ENCODE data around the gene LILRB1.
"Not testable (repeated sequence)": the region's sequence is repeated elsewhere in the genome, so short reads cannot be mapped to it uniquely, and the experiment has no call there.

Gene LILRB1

GRCh38 chr19:54626757-54627156, 3.5 kb upstream of the LILRB1 start:
- DNase-seq, result no peak

GRCh38 chr19:54627912-54628311, 2.4 kb upstream of the LILRB1 start:
- not testable (repeated sequence) for DNase-seq

GRCh38 chr19:54630782-54631181, 498 bp downstream of the LILRB1 start:
- DNase-seq, result no peak

- not testable (repeated sequence) for DNase-seq
Observed at GRCh38 chr19:54631489-54632337, 1.4 kb downstream of the LILRB1 start.

GRCh38 chr19:54632517-54632916, 2.2 kb downstream of the LILRB1 start:
- not testable (repeated sequence) for DNase-seq

GRCh38 chr19:54633401-54633800, 3.1 kb downstream of the LILRB1 start:
- DNase-seq, result no peak

GRCh38 chr19:54636081-54636480, 5.8 kb downstream of the LILRB1 start:
- peak; percentile 17 for DNase-seq

- DNase-seq, result no peak
Observed at GRCh38 chr19:54638683-54639082, 8.4 kb downstream of the LILRB1 start.

GRCh38 chr19:54642953-54643352, 12.7 kb downstream of the LILRB1 start:
- not testable (repeated sequence) for DNase-seq

- DNase-seq, result not testable (repeated sequence)
Observed at GRCh38 chr19:54643583-54643982, 13.3 kb downstream of the LILRB1 start.

GRCh38 chr19:54644056-54644455, 13.8 kb downstream of the LILRB1 start:
- DNase-seq, result no peak

GRCh38 chr19:54646331-54646841, 16.1 kb downstream of the LILRB1 start:
- no peak for DNase-seq

GRCh38 chr19:54648129-54648528, 17.8 kb downstream of the LILRB1 start:
- no peak for DNase-seq

- DNase-seq, result no peak
Observed at GRCh38 chr19:54650108-54650655, 19.9 kb downstream of the LILRB1 start.

GRCh38 chr19:54653181-54653809, 23.0 kb downstream of the LILRB1 start:
- DNase-seq, result no peak

- DNase-seq, result no peak
Observed at GRCh38 chr19:54654447-54655321, 24.4 kb downstream of the LILRB1 start.

GRCh38 chr19:54659300-54659699, 29.0 kb downstream of the LILRB1 start:
- DNase-seq, result no peak

GRCh38 chr19:54660306-54660705, 30.0 kb downstream of the LILRB1 start:
- DNase-seq, result no peak

- DNase-seq, result no peak
Observed at GRCh38 chr19:54660964-54661363, 30.7 kb downstream of the LILRB1 start.

GRCh38 chr19:54661846-54662481, 31.7 kb downstream of the LILRB1 start:
- no peak for DNase-seq

- no peak for DNase-seq
Observed at GRCh38 chr19:54662730-54663129, 32.4 kb downstream of the LILRB1 start, which contains the start of gene LILRB4. Gene LILRB4, plus strand, starts transcription at chr19:54662985. Its CDS starts 49 bp downstream, at chr19:54663034.

- DNase-seq, result no peak
Observed at GRCh38 chr19:54665530-54665929, 35.2 kb downstream of the LILRB1 start.

Data from retina (tissue), 1 donor.